SW 1271 (cell line): ENCODE measurements around the gene ELAC1.
"Not testable (repeated sequence)": the region's sequence is repeated elsewhere in the genome, so short reads cannot be mapped to it uniquely, and the experiment has no call there.

ENCODE experiments used
- DNase-seq, 2 experiments: peaks; one replicate each; lab custom pipeline; 2025; lab: John Stamatoyannopoulos, UW

The ELAC1 gene

DNA sequence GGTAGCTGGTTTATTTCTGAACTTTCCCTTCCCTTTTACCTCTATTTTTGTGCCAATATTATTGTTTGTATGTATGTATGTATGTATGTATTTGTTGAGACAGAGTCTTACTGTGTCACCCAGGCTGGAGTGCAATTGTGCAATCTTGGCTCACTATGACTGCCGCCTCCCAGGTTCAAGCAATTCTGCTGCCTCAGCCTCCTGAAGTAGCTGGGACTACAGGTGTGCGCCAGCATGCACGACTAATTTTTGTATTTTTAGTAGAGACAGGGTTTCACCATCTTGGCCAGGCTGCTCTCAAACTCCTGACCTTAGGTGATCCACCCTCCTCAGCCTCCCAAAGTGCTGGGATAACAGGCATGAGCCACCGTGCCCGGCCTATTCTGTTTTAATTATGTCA lies 4.6 kb downstream of the ELAC1 start:
- not testable (repeated sequence) for DNase-seq

GRCh38 chr18:50973367-50974126 lies 5.7 kb downstream of the ELAC1 start:
- DNase-seq: peak in 1 of 2 experiments; percentile 4

- DNase-seq: no peak
Measured at GRCh38 chr18:50977037-50977760, 9.4 kb downstream of the ELAC1 start.

DNA sequence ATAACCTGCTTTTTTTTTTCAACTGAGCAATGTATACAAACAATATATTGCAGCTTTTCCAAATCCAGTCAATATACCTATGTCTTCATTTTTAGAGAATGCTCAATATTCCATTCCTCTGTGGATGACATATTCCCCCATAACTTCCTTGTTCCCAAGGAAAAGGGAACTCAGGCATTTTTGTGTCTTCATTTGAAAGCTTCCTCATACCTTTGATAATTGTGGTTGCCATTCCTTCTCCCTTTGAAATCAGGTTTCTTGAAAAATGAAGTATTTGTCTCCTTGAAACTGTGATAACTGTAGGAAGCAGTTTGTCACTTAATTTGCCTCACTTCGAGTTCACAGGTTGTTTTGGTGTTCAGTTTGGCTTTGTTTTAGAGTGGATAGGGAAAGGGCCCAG lies 13.5 kb downstream of the ELAC1 start:
- no peak for DNase-seq

DNA sequence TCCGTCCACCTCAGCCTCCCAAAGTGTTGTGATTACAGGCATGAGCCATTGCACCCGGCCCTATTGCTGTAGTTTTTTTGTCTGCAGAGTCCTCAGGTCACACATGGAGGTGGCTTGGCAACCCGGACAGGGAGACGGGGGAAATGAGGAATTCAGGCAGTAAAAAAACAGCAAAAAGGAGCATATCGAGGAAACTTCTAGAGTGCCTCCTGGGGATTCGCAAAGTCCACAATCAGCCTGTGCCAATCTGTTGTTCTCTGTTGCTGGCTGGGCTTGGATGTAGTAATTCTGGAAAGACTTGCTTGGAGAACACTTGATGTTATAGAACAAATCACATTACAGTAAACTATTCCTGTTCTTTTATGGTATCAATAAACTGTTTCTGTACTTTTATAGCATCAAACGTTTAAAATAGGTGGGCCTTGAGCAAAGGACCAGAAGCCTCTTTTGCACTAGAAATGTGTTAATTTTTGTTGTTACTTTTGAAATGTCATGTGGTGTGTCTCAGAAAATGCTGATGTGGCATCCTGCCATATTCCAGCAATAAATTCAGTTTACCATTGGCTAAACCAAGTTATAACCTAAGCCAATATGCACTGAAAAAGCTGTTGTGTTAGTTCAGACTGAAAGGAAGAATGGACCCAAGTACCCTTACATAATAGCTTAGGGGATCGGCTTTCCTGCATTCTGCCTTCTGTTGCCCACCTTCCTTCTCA lies 14.4 kb downstream of the ELAC1 start:
- no peak for DNase-seq

DNA sequence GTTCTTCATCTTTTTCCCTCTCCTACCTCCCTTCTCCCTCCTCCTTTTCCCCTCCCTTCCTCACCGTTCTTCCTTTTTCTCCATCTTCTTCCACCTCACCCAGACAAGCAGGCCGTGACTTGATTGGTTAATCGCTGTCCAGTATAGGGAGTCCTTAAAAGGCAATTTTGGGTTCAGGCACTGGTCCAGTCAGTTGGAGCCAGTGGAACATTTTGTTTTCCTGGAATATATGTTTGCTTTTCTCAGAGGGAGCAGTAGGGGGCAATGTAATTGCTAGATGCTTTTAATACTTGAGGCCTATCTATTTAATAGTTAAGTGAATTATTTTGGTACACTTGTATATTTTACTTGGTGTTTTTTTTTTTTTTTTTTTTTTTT lies 15.0 kb downstream of the ELAC1 start:
- no peak for DNase-seq

GRCh38 chr18:50986360-50987087 lies 18.7 kb downstream of the ELAC1 start:
- no peak for DNase-seq

DNA sequence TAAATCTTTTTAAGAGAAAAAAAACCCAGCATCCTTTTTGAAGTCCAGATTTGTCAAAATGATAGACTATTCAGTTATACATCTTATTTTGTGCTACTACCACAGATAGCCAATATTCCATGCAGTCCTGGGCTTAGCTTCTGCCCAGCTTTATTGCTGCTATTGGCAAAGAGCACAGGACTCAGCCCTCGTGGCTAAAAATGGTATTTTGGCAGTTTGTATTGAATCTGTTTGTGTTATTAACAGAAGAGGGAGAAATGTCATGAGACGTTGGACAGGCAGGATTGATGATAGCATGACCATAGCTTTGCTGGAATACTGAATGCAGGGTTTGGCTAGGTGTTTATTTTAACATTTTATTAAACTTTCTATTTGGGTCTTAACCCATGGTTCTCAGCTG lies 19.4 kb downstream of the ELAC1 start:
- DNase-seq: no peak

DNA sequence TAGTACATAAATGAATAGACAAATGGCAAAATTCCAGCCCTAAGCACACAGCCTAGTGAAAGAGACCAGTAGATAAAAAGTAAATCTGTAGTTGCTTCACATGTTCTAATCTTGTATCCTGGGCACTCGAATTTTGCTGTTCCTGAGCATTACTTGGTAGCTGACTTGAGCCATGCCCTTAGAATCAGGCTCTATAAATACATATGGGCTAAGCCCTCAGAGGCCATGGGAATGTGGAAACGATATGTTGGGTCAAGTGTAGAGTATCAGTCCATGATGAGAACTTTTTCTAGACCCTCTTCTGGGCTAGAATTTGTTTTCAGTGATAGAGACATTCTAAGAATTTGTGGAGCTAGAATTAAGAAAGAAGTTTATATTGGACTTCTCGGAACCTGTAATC lies 21.9 kb downstream of the ELAC1 start:
- no peak for DNase-seq

GRCh38 chr18:50992351-50992762 lies 24.5 kb downstream of the ELAC1 start:
- no peak for DNase-seq

- no peak for DNase-seq
Measured at GRCh38 chr18:50994031-50994430, 26.2 kb downstream of the ELAC1 start.

GRCh38 chr18:51003174-51003573 lies 35.3 kb downstream of the ELAC1 start:
- DNase-seq: not testable (repeated sequence)

GRCh38 chr18:51006061-51006818 lies 38.4 kb downstream of the ELAC1 start:
- DNase-seq: no peak

GRCh38 chr18:51006948-51007789 lies 39.3 kb downstream of the ELAC1 start:
- no peak for DNase-seq

DNA sequence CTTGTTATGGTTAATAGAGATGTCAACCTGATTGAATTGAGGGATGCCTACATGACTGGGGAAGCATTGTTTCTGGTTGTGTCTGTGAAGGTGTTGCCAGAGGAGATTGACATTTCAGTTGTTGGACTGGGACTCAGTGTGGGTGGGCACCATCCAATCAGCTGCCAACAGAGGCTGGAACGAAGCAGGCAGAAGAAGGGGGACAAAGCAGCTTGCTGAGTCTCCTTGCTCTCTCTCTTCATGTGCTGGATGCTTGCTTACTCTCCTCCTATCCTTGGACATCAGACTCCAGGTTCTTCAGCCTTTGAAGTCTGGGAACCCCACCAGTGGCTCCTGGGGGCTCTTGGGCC lies 39.9 kb downstream of the ELAC1 start:
- no peak for DNase-seq

GRCh38 chr18:51009072-51009471 lies 41.2 kb downstream of the ELAC1 start:
- no peak for DNase-seq

DNA sequence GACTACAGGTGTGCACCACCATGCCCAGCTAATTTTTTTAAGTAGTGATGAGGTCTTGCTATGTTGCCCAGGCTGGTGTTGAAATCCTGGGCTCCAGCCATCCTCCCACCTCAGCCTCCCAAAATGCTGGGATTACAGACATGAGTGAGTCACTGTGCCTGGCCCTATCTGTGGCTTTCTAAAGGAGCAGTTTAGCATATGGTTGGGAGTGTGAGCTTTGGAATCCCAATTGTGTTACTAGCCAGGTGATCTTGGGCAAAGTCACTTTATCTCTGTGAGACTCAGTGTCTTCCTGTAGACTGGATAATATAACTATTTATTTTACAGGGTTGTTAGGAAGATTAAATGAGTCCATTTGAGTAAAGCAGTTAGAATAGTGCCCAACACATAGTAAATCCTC lies 42.4 kb downstream of the ELAC1 start:
- DNase-seq: no peak

- no peak for DNase-seq
Measured at GRCh38 chr18:51011709-51012108, 43.9 kb downstream of the ELAC1 start.

DNA sequence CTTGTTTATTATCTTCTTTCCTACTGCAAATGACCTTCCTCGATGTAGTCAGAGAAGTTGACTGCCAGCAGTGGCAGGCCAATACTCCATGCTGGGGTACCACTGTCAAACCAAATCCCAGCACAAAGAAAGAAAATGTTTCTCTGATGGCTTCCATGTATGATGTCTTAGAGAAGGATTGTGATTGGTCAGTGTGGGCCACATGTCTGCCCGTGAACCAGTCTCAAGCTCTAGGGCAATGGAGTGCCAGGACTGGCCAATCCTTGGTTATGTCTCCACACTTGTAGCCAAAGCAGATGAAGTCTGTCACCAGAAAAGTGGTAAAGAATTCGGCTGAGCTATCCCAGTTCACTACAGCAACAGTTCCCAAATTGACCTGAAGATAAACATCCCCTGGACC lies 44.6 kb downstream of the ELAC1 start:
- no peak for DNase-seq

DNA sequence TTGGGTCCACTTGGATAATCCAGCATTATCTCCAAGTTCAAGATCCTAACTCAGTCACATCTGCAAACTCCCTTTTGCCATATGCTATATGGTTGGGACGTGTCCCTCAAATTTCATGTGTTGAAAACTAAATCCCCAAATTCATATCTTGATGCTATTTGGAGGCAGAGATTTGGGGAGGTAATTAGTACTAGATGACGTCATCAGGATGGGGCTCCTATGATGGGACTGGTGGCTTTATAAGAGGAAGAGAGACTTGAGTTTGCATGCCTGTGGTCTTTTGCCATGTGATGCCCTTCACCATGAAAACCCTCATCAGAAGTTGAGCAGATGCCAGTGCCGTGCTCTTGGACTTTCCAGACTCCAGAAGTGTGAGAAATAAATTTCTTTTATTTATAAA lies 45.4 kb downstream of the ELAC1 start:
- no peak for DNase-seq
